GM20431 (cell line): Measurements from ENCODE around the gene PRICKLE2.

Experiments
- in situ Hi-C: fragments of 300-500 bp; cut with MseI, MboI; formaldehyde crosslinking; loops from one replicate; pipeline ENCODE4 v1.15.0; 2020; ENCODE audit warnings: low sequenced_read_pairs; ENCODE audit not compliant: unreplicated experiment

Gene PRICKLE2, protein sequence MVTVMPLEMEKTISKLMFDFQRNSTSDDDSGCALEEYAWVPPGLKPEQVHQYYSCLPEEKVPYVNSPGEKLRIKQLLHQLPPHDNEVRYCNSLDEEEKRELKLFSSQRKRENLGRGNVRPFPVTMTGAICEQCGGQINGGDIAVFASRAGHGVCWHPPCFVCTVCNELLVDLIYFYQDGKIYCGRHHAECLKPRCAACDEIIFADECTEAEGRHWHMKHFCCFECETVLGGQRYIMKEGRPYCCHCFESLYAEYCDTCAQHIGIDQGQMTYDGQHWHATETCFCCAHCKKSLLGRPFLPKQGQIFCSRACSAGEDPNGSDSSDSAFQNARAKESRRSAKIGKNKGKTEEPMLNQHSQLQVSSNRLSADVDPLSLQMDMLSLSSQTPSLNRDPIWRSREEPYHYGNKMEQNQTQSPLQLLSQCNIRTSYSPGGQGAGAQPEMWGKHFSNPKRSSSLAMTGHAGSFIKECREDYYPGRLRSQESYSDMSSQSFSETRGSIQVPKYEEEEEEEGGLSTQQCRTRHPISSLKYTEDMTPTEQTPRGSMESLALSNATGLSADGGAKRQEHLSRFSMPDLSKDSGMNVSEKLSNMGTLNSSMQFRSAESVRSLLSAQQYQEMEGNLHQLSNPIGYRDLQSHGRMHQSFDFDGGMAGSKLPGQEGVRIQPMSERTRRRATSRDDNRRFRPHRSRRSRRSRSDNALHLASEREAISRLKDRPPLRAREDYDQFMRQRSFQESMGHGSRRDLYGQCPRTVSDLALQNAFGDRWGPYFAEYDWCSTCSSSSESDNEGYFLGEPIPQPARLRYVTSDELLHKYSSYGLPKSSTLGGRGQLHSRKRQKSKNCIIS

DNA sequence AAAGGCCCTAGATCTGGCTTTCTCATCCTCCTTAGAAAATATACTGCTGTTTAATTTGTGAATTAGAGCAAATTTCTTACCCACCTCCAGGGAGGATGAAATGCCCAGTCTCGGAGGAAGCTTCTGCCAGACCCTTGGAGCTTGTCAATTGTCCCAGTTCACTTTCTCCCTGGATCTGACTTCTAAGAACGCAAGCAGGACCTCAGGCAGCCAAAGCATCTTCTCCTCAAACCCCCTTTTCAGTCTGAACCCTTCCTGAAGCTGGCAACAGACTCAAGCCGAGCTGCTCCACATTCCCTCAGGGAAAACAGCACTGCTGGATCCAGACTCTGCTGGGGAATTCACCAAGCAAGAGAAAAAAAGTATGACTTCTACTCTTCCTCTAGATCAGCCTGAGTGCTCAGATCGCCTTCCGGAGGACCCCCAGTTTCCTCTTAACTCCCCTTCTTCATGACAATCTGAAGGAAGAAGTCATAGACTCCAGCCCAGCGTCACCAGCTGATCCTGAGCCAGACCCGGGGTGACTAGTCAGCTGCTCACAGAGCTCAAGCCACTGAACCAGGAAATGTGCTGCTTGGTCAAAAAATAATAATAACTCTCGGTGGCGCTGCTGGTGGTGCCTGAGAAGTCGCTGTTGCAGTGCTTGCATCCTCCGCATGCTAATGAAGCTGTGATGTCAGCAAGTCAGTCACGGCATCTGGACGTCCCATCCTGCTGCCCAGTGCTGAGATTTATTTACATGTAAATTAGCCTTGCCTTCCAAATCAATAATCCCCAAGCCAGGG is at the start of gene PRICKLE2:
TSS of gene PRICKLE2 (minus strand) at position 641 of the 785 bp plus-strand sequence. CDS start 26,539 bp downstream, outside the sequence.
- in situ Hi-C loops = no loop called here

DNA sequence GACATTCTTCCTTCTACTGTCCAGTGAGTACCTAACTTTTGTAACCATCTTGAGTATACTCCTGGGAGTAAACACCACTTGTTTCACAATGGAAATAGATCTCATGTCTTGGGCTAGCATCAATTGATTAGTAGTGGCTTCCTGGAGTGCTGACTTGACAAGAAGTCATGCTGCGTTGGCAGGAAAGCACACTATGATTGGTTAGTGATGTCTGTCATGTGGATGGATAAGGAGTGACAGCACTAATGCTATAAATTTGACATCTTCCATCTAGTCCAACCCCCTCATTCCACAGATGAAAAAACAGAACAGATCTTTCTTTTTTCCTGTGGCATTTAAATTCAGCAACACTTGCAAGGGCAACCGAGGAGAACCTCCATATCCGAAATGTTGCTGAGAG is 47.6 kb upstream of the PRICKLE2 start:
- in situ Hi-C loops = no loop called here

DNA sequence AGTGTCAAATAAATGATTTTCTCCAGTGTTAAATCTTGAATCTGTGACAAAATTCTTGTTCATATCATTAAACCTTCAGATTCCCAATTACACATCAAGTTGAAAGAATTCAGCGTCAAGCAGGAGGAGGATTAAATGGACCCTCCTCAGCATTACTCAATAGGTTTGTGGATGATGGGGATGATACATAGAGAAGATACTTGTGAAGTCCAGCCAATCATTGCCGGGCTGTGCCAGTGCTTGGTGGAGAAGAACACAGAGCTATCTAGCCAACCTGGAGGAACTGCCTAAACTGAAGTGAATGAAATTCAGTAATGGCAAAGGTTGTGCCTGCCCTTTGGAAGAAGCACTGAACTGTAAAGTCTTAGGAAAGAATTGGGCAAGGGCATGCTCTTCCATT is 47.0 kb upstream of the PRICKLE2 start:
- in situ Hi-C loops = no loop called here

DNA sequence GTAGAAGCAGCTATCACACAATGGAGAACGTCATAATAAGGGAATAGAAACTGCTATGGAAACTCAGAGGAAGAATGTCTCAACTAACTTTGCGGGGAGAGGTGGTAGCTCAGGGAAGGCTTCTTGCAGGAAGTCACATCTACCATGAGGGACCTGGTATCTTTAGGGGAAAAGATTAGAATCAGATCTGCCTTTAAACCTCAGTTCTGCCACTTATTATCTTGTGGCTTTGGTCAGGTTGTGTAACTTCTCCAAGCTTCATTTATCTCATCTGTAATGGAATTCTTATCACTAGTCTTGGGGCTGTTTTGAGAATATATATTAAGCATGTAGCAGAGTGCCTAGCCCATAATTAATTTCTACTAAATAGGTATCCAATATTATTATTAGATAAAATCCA is 46.4 kb upstream of the PRICKLE2 start:
- in situ Hi-C loops = no loop called here

DNA sequence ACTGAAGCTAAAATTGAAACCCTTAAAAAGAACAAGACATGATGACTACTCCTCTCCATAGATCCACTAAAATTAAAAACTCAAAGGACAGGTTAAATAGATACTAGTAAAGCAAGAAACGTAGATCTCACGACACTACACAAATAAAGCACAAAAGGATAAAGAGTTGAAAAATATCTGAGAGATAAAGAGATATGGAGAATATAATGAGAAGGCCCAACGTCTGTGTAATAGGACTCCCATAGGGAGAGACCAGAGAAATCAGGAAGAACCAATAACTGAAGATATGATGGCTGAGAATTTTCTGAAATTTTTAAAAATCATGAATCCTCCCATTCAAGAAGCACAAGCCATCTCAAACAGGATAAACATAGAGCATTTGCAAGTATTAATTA is 45.6 kb upstream of the PRICKLE2 start:
- in situ Hi-C loops = no loop called here

DNA sequence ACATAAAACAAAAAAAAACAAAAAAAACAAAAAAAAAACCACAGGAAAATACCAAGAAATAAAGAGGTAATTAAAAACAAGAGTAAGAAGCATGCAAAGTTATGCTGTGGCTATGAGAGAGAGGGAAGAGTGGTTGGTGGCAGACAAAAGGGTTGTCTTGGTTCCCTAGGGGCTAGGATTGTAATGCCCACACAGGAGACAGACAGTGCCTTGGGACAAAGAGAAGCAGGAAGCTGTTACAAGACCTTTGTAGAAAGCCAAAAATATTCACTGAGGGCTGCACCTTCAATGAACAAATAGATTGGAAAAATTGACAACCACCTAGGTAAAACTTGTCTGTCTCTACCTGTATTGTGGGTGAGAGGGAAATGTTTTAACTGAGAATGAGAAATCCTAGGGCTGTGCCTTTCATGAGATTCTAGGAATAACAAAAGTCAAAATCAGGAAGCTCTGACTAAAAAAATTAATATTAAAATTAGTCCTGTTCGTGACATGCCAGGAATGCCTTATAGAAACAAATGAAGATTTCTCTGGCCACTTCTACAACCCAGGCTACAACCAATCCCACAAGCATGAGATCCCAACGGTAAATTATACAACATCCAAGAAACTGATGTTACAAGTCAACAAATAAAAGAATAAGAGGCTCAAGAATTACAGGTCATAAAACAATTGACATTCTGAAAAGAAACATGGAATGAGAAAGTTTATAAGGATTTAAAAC is 45.0 kb upstream of the PRICKLE2 start:
- in situ Hi-C loops = no loop called here

DNA sequence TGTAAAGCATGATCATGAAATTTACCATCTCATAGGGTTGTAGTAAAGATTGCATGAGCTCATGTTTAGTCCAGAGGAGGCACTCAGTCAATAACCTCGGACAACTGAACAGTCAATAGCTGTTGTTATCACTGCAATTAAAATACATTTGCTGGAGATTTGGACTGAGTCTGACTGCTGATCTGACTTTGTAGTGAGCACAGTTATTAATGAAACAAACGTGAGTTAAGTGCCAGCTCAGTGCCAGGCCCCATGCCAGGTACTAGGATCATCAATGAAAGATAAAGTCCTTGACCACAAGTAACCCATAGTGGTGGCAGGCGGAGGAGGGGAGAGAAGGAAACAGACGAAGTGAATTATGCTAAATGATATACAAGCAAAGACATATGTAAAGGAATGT is 43.7 kb upstream of the PRICKLE2 start:
- in situ Hi-C loops = no loop called here

DNA sequence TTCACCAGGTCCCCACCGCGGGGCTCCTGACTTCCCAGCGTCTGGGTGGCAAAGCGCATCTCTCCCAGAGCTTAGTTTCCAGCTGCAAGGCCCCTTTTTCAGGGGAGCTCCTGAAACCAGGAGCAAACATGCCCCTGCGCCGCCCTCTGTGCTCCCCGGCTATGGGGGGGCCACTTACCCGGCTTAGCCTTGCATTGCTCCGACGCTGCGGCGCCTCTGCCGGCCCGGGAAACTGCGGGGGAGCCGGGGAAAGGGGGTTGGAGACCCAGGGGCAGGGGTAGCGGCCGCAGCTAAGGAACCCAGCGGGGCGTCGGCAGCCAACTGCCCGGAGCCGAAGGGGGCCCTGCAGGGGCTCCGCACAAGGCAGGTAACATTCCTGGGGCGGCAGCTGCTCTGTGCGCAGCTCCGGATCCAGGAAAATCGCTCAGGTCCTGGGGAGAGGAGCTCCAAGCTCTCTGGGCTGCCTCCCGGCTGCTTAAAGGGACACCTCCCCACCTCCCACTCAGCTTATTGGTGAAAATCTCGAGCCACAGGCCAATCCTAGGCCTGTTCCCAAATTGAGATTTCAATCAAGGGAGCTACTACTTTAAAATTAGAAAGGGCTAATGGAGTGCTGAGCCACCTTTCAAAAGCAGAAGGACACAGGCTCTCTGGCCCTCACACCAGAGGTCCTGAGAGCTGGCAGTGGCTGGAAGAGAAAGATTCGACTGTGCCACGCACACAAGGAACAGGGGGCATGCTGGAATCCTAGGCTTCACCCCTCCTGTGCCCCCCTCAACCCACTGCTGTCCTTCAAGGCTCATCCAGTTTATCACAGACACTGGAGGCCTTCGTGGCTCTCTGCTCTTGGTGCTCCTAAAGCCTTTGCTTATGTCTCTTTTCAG is 42.7 kb upstream of the PRICKLE2 start:
- in situ Hi-C loops = no loop called here

DNA sequence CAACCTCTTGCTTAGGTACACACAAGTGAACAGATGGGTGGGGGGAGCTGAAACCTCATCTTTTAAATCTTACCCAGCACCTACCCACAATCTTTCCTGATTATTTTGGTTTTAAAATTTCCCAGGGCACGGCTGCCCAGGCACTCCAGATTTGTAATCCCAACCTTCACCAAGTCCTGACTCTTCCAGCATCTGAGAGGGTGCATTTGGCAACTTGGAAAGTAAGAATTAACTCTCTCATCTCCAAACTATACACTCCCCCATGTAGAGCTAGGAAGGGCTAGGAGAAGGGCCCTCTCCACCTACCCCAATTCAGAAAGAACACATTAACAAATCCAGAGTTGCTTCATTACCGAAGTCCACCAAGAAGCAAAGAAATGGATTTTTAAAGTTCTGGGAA is 41.7 kb upstream of the PRICKLE2 start:
- in situ Hi-C loops = no loop called here

DNA sequence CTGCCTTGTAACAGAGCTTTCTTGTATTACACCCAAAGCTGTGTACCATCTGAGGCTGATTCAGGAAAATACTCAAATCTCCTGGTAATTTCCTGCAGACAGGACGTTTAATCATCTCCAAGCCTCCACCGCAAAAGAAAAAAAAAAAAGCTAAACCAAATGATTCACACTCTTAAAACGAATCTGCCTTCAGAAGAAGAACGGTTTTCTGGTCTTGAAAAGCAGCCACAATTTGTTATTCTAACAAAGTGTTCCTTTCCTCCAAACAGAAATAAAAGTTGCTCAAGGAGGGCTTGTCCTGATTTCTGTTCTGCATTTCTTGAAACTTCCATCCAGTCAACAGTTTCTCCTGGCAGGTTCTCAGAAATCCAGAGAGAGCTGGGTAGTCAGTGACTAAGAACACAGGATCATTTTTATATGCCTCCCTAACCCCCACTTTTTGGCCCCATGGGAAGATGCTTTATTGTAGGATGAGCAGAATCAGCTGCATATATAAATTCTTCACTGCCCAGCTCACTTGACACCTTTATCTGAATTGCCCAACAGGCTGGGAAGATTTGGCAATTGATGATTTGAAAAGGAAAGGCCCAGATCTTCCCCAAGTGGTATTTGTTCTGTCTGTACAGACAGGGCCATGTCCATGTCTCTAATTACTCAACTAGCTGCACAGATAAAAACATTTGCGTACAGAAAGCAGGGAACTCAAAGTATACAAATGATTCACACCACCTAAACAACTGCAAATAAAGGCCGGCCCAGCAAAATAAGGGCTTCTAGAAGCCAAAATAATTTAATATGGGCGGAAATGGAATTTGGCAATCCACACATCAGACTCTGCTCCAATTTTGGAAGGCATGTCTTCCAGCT is 41.0 kb upstream of the PRICKLE2 start:
- in situ Hi-C loops = no loop called here

DNA sequence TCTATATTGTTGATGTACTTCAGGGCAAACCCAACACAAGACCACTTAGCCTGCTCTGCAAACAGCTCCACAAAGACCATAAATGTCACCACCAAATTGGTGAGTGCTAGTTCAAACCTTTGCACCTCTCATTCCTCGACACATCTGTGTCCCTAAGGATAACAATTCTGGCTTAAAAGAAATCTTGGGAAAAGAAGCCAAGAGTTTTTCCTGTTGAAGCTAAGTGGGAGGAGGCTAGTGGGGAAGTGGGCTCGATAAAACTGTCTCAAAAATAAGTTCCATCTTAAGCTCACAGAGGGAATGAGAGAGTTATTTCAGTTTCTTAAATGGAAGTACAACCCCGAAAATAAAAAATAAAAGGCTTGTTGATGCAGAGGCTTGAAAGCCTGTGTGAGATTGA is 40.4 kb upstream of the PRICKLE2 start:
- in situ Hi-C loops = no loop called here

DNA sequence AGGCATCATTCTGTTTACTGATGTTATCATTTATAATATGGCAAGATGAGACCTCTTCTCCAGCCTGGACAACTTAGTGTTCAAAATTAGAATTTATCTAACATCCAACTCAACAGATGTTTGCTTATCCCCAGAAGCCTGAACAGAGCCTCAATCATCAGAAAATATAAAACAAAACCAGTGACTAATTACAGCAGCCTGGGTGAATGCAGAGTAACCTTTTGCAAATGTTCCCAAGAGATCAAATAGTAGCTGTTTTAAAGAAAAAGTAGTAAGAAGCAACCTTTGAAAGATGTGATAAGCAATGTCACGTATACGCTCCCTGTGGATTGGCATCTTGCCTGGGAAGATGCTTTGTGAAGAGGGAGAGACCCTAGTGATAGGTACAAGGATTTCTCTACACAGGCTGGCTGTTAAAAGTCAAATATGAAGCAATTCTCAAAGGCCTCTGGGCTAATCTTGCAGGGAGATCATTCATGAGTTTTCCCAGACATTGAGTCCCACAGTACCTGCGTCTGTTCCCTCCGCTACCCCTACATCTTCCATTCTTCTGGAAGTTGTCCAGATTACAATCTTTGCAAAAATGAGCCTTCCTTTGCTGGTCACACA is 39.3 kb upstream of the PRICKLE2 start:
- in situ Hi-C loops = no loop called here

DNA sequence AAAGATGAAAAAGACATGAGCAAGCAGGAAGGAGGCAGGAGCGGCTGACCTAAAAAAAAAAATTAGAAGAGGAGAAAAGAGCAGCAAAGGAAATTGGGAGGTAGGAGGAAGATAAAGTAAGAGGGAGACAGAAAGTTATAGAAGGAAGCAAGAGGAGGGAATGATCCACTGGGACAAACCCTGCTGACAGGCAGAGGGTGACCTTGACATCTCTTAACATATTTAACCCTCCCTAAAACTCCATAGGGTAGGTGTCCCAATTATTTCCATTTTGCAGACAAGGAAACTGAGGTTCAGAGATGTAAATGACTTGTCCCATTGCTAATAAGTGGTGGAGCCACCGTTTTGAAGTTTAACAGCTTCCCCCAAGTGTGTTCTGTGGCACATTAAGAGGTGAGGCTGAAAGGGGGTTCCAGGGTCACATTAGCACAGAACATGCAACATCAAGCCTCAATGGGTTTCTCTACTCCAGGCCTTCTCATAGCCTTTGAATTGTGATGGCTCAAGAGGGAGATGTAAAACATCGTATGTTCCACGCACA is 37.4 kb upstream of the PRICKLE2 start:
- in situ Hi-C loops = no loop called here

DNA sequence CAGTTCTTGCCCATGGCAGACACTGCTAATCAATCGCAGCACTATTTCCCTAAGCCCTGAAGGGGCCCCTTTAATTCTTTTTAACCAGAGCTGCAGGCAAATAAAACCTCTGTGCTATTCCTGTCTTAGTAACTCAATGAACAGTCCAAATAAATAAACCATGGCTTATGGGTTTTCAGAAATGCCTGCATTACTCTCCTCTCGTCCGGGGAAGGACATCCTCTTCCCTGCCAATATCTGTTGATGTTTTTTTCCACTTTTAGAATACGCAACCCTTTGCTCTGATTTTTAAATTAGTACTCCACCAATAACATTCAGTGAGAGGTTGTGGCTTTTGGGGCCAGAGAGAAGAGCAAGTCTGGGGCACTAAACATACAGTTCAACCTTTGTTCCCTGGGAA is 35.2 kb upstream of the PRICKLE2 start:
- in situ Hi-C loops = no loop called here

DNA sequence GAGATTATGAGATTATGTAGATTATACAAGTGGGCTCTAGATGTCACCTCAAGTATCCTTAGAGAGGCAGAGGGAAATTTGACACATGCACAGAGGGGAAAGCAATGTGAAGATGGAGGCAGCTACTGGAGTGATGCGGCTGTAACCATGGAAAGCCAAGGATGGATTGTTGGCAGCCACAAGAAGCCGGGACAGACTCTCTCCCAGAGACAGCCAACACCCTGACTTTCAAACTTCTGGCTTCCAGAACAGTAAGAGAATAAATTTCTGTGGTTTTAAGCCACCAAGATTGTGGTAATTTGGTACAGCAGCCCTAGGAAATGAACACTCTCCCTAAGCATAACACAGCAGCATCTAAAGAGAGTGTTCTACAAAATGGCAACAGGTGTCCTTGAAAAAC is 34.4 kb upstream of the PRICKLE2 start:
- in situ Hi-C loops = no loop called here

DNA sequence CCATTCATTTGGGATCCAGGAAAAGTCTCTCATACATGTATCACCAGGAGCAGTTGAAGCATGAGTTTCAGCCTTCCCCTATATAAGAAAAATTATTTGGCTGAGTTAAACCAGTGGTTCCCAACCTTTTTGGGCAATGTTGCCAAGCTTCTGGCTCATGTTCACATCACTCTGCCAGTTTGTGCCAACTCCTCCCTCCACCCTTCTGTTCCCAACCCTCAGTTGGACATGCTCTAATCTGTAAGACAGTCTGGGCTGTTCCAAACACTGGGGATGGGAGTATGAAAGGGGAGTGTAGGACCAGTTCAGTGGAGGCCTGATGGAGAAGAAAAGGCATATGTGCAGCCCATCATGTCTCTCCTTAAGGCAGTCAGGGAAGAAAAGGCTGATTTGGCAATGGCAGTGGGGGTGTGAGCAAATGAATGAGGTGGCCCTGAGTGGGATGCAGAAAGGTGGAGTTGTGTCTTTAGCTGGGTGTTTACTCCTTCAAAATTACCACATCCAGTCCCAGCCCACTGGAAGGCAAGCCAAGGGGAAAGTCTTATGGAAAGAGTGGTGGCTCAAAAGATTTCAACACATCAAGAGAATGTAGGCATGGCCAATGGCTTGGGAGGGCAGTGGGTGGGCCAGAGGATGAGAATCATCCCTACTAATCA is 32.0 kb upstream of the PRICKLE2 start:
- in situ Hi-C loops = no loop called here
